GM21717 (cell line): ENCODE measurements around the gene ABTB2.

Source experiments
- ATAC-seq: cut with Tn5 transposase; IDR thresholded peaks from one replicate; pipeline ENCODE4 v1.9.1; 2021; ENCODE audit warnings: mild to moderate bottlenecking, moderate library complexity; ENCODE audit not compliant: unreplicated experiment

The ABTB2 gene

GRCh38 chr11:34363363-34364084 is 5.7 kb upstream of the ABTB2 start:
- no peak for ATAC-seq

- ATAC-seq, result no peak
Observed at GRCh38 chr11:34360046-34360445, 2.2 kb upstream of the ABTB2 start.

GRCh38 chr11:34359548-34359891 is 1.7 kb upstream of the ABTB2 start:
- no peak for ATAC-seq

GRCh38 chr11:34358728-34359547 is 1.1 kb upstream of the ABTB2 start:
- peak; percentile 11 for ATAC-seq

- ATAC-seq, result peak; percentile 17
Observed at GRCh38 chr11:34358258-34358727, 483 bp upstream of the ABTB2 start.

GRCh38 chr11:34356913-34357700 is 703 bp downstream of the ABTB2 start:
- peak; percentile 16 for ATAC-seq

GRCh38 chr11:34356576-34356912 is 1.3 kb downstream of the ABTB2 start:
- no peak for ATAC-seq

GRCh38 chr11:34356130-34356529 is 1.7 kb downstream of the ABTB2 start:
- no peak for ATAC-seq

- ATAC-seq, result no peak
Observed at GRCh38 chr11:34355726-34356125, 2.1 kb downstream of the ABTB2 start.

GRCh38 chr11:34354782-34355181 is 3.0 kb downstream of the ABTB2 start:
- no peak for ATAC-seq

GRCh38 chr11:34353881-34354280 is 3.9 kb downstream of the ABTB2 start:
- no peak for ATAC-seq

- ATAC-seq, result peak; percentile 48
Observed at GRCh38 chr11:34351687-34352469, 5.9 kb downstream of the ABTB2 start.

- no peak for ATAC-seq
Observed at GRCh38 chr11:34351051-34351450, 6.8 kb downstream of the ABTB2 start.

GRCh38 chr11:34349882-34350281 is 7.9 kb downstream of the ABTB2 start:
- no peak for ATAC-seq

- no peak for ATAC-seq
Observed at GRCh38 chr11:34348919-34349318, 8.9 kb downstream of the ABTB2 start.

- ATAC-seq, result no peak
Observed at GRCh38 chr11:34348096-34348495, 9.7 kb downstream of the ABTB2 start.

GRCh38 chr11:34346551-34346950 is 11.3 kb downstream of the ABTB2 start:
- ATAC-seq, result no peak

- ATAC-seq, result no peak
Observed at GRCh38 chr11:34345991-34346480, 11.8 kb downstream of the ABTB2 start.

GRCh38 chr11:34345540-34345876 is 12.3 kb downstream of the ABTB2 start:
- no peak for ATAC-seq

GRCh38 chr11:34344768-34345539 is 12.9 kb downstream of the ABTB2 start:
- ATAC-seq, result no peak
